ENCODE data around the gene IL10.

GRCh38 chr1:206742719-206743383, 29.4 kb downstream of the IL10 start:
- TF ChIP-seq CTCF (conservative IDR thresholded peaks at IDR 0.05; ENCODE audit: low read length), result no peak
- TF ChIP-seq EZH2phosphoT487 (IDR thresholded peaks at IDR 0.05; ENCODE audit: borderline replicate concordance, low read depth, low read length), result no peak
